GM21825 (cell line): Measurements from ENCODE around the gene ARMC8.
A peak's percentile ranks its signal among the peaks of the same experiment; 100 is the strongest.
"Not testable (repeated sequence)": the region's sequence is repeated elsewhere in the genome, so short reads cannot be mapped to it uniquely, and the experiment has no call there.

Experiments
- ATAC-seq: cut with Tn5 transposase; IDR thresholded peaks from one replicate; pipeline ENCODE4 v1.9.1; 2021; ENCODE audit warnings: mild to moderate bottlenecking, moderate library complexity; ENCODE audit not compliant: unreplicated experiment

ARMC8 gene, protein sequence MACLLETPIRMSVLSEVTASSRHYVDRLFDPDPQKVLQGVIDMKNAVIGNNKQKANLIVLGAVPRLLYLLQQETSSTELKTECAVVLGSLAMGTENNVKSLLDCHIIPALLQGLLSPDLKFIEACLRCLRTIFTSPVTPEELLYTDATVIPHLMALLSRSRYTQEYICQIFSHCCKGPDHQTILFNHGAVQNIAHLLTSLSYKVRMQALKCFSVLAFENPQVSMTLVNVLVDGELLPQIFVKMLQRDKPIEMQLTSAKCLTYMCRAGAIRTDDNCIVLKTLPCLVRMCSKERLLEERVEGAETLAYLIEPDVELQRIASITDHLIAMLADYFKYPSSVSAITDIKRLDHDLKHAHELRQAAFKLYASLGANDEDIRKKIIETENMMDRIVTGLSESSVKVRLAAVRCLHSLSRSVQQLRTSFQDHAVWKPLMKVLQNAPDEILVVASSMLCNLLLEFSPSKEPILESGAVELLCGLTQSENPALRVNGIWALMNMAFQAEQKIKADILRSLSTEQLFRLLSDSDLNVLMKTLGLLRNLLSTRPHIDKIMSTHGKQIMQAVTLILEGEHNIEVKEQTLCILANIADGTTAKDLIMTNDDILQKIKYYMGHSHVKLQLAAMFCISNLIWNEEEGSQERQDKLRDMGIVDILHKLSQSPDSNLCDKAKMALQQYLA

GRCh38 chr3:138187296-138188012, at the start of gene ARMC8:
Gene ARMC8, plus strand, starts transcription at chr3:138187301. Its CDS starts 254 bp downstream, at chr3:138187555.
- peak; percentile 61 for ATAC-seq

DNA sequence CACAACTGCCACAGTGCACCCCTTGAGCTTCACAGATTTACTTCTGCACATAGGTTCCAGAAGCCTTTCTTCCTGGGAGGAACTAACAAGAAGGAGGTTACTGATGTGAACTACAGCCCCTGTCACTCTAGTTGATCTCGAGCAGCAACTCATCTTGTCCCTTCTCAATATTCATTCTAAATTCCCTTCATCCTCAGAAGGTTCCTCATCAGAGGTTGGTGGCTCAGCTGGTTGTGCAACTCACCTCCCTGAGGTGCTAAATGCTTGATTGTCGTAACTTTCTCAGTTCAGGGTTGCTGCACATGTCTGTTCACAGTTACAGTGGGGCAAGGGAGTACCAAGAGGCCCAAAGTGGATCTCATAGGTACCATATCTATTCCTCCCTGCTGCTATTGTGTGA, 49.2 kb upstream of the ARMC8 start:
- no peak for ATAC-seq

DNA sequence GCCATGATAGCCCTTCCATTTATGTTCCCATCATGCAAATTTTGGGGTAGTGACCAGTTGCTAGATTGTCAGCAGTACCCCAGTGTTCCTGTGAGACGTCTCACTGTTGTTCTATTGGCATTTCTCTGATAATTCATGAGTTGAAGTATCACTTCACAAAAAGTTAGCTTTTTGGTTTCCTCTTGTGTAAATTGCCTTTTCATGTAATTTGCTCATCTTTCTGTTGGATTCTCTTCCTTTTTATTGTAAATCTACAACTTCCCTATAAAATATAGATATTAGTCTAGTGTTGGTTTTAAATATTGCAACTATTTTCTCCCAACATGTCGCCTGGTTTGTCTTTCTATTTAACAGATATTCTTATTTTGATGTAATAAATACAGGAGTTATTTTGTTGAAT, 47.4 kb upstream of the ARMC8 start:
- no peak for ATAC-seq

GRCh38 chr3:138140940-138141339, 46.2 kb upstream of the ARMC8 start:
- no peak for ATAC-seq

- ATAC-seq, result not testable (repeated sequence)
Measured at GRCh38 chr3:138142181-138142580, 44.9 kb upstream of the ARMC8 start.

DNA sequence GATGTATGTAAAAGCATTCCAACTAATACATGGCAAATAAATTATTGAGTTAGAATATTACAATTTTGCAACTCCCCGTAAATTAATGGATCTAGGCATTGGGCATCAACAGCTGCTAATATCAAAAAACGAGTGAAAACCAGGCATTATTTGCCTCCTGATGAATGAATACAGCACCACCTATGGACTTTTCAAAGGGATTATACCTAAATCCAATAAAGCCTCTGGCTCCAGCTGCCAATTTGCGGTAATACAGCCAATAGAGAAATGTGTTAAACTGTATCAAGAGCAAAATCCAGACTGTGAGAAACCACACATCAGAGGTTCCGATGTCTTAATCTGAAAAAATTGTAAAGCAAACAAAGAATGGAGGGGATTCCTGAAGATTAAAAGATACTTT, 38.6 kb upstream of the ARMC8 start:
- no peak for ATAC-seq

DNA sequence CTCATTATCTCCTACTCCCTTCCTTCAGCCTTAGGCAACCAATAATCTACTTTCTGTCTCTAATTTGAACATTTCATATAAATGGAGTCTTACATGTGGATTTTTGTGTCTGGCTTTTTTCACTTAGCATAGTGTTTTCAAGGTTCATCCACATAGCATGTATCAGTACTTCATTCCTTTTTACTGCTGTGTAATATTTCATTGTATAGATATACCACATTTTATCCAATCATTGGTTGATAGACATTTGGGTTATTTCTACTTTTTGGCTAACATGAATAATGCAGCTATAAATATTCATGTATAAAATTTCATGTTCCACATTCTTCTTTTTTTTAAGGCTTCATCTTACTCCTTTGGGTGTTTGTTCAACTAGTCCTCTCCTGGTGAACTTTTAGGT, 32.6 kb upstream of the ARMC8 start:
- no peak for ATAC-seq

GRCh38 chr3:138157743-138158142, 29.4 kb upstream of the ARMC8 start:
- ATAC-seq, result no peak

DNA sequence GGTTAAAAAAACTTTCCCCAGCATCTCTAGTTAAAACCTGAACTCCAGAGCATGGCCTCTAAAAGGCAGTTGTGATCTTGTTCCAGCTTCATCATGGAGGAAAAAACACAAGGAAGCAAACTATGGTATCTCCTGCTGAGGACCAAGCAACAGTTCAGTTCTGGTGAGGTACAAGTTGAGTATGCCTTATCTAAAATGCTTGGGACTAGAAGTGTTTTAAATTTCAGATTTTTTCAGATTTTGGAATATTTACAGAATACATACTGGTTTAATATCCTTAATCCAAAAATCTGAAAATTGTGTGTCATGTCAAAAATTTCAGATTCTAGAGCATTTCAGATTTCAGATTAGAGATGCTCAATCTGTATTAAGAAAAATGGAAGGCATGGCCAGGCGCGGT, 22.0 kb upstream of the ARMC8 start:
- ATAC-seq, result no peak

- ATAC-seq, result no peak
Measured at GRCh38 chr3:138172625-138173024, 14.5 kb upstream of the ARMC8 start.

DNA sequence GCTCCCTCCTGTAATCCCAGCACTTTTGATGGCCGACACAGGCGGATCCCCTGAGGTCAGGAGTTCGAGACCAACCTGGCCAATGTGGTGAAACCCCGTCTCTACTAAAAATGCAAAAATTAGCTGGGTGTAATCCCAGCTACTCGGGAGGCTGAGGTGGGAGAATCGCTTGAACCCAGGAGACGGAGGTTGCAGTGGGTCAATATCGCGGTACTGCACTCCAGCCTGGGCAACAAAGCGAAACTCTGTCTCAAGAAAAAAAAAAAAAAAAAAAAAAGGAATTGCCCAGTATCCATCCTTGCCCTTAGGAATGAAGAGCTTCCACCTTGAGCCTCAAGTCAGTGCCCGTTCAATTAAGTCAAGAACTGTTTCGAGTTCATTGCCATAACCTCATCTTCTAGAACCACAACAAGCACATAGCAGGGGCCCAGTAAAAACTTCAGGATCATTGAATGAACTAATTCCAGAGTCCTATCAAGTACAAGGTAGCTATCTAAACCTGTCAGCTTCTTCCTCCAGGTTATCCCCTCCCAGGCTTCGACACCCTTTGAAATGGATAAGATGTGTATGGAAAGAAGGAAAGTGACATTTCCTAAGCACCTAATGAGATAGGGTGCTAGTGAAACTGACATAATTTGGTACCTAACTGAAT, 13.2 kb upstream of the ARMC8 start:
- ATAC-seq, result no peak

DNA sequence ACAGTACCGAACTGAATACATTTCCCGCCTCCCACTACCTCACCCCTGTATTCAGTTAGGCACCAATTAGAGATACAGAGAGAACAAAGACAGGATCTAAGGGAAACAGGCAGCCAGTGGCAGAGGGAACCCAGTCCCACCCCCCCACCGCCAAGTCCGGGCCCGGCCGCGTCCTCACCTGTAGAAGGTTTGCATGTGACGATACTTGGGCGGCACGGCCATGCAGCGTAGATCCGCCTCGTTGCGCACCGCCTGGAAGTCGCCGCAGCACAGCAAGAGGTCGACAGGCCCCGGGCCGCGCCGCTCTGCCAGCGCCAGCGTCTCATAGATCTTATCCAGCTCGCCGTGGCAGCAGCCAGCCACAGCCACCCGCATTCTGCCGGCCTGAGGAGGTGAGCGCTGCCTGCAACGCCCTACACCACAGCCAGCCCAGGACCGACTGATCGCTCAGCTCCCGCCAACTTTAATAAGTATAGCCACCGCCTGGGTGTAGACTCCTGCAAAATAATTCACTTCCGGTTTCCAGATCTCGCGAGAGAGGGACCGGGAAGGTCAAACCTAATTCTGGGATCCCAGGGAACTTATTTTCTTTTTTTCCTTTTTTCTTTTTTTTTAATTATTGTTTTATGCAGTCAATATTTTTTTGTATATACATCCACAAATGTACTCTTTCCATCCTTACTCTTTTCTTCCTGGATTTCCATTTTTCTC, 12.5 kb upstream of the ARMC8 start, which contains the start of gene DBR1:
Gene DBR1 (minus strand): TSS at position 501 of the 711 bp plus-strand sequence. CDS start 126 bp downstream, at position 375.
- ATAC-seq, result peak; percentile 91

DNA sequence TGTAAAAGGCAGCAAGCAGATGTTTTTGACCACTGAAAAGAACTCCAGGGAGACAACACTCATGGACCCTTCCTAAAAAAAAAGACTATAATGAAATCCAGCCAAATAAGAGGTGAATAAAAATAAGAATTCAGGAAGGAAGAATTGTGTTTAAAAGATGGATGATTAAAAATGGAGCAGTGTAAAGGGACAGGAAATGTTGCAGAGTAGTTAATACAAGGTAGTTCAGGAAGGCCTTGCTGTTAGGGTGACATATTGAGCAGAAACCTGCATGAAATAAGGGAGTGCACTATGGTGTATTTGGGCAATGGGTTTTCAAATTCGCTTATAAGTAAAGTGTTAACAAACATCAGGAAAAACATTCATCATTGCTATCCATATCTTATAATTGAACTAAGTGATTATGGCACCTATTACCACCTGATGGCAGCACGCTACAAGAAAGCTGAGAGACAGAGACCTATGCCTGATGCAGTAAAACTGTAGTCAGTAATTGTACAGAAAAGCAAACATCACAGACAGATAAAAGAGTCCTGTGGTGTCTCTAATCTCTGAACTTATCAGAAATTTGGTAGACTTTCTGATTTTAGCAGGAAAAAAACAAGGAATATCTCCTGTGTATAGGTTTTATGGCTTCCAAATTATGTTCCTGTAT, 6.6 kb upstream of the ARMC8 start:
- ATAC-seq, result peak; percentile 75

DNA sequence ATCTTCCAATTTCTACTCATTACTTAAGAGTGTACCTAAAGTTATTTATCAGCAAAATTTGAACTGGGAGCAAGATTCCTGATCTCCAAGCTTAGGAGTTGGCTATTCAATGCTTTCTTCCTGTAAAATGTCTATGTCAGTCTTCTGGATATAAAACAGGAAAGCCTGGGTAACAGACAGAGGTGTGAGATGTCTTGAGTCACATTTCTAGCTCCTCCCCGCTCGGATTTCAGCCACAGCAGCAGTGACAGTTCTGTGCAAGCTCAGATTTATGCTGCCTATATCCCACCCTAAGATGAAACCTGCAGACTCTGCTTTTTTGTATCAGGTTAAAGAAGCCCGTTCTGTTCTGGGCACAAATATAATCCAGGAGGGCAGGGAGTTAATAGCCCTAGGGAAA, 2.1 kb upstream of the ARMC8 start:
- ATAC-seq, result no peak

- no peak for ATAC-seq
Measured at GRCh38 chr3:138186221-138186620, 880 bp upstream of the ARMC8 start.

DNA sequence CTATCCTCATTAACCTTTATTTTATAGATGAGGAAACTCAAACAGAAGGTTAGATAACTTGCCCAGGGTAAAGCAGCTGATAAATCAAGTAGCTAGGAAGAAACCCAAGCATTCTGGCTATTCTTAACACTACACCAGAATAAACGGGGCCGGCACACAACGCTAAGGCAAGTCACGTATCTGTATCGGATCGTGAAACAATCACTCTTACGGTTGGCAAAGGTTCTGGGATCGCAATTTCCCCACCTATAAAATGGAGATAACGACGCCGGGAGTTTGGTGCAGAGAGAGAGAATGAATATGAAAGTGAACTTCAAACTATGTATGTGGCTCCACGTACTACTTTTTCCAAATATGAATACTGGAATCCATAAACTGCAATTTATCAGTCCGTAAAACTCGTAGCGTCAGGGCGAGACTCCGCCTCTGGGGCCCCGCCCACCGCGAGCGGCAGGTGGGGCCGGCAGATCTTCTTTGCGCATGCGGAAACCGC, 252 bp upstream of the ARMC8 start:
- peak; percentile 92 for ATAC-seq

GRCh38 chr3:138188013-138188730, 1.1 kb downstream of the ARMC8 start:
- no peak for ATAC-seq

DNA sequence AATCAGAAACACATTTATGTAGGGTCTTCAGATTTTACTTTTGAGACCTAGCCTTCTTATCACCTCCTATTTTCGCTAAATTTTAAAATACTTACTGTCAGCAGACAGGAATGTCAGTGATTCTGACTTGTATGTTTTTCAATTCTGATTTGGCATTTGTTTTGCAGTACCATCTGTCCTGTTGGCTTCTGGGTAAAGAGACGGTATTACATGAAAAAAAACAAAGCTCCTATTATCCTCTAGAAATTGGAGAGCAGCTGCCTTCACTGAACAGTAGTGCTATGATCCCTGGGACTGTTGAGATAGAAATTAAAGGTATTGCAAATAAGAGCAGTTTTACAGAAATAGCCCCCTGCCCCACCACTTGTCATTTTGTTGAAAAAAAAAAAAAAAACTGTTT, 8.4 kb downstream of the ARMC8 start:
- ATAC-seq, result no peak

DNA sequence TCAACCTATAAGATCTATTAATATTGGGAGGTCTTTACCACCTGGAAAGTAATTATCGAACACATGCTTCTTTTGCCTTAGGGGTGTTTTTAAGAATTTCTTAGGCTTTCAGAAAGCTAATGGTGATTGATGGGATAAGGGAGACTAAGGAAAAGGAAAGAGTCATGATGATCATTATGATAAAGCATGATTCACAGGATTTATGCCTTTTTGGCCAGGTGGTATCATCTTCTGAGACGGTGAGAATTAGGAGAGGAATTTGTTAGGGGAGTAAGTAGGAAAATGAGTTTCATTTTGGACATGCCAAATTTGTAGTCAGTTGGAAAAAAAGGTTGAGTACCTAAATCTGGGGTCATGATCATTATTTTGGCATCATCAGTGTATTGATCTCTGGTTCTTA, 8.9 kb downstream of the ARMC8 start:
- no peak for ATAC-seq
